ENCODE measurements around the gene METTL24.
A peak's percentile ranks its signal among the peaks of the same experiment; 100 is the strongest.
"Not testable (repeated sequence)": the region's sequence is repeated elsewhere in the genome, so short reads cannot be mapped to it uniquely, and the experiment has no call there.

The METTL24 gene

DNA sequence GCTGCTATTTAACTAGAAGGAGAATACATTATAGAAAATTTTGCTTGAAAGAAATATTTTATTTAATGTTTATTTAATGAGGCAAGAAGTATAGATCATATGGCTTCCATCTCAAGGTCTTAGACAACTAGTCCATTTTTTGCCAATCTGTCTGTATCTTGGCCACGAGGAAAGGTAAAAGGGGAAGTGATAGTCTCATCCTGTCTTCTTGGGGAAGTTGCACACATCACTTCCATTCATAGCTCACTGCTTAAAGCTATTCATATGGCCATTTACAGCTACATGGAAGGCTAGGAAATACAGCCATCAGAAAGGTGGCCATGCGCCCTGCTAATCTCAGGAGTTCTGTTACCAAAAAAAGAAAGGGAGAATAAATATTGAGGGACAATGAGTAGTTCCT, 50.8 kb downstream of the METTL24 start:
- no peak for DNase-seq

DNA sequence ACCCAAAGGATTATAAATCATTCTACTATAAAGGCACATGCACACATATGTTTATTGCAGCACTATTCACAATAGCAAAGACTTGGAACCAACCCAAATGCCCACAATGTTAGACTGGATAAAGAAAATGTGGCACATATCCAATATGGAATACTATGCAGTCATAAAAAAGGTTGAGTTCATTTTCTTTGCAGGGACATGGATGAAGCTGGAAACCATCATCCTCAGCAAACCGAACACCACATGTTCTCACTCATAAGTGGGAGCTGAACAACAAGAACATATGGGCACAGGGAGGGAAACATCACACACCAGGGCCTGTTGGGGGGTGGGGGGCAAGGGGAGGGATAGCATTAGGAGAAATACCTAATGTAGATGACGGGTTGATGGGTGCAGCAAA, 52.3 kb downstream of the METTL24 start:
- not testable (repeated sequence) for DNase-seq

DNA sequence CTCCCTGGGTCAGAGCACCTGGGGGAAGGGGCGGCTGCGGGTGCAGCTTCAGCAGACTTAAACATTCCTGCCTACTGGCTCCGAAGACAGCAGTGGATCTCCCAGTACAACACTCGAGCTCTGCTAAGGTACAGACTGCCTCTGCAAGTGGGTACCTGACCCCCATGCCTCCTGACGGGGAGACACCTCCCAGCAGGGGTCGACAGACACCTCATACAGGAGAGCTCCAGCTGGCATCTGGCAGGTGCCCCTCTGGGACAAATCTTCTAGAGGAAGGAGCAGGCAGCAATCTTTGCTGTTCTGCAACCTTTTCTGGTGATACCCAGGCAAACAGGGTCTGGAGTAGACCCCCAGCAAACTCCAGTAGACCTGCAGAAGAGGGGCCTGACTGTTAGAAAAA, 54.5 kb downstream of the METTL24 start:
- DNase-seq: not testable (repeated sequence)

DNA sequence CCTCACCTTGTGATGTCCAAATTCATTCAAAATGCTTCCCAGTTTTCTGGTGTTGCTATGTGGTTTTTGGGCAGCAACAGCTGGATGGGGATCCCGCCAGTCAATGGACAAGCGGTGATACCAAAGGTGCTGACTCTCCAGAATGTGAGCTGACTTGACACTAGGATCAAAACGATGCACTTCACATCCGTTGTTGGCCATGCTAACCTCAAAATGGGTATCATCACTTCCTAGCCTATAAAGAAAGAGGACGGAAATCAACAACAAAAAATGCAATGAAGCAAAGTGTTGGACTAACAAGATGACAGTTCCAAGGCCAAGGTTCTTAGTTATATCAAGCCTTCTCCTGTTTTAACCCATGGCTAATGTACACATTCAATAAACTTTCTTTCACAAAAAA, 59.2 kb downstream of the METTL24 start:
- DNase-seq: no peak

DNA sequence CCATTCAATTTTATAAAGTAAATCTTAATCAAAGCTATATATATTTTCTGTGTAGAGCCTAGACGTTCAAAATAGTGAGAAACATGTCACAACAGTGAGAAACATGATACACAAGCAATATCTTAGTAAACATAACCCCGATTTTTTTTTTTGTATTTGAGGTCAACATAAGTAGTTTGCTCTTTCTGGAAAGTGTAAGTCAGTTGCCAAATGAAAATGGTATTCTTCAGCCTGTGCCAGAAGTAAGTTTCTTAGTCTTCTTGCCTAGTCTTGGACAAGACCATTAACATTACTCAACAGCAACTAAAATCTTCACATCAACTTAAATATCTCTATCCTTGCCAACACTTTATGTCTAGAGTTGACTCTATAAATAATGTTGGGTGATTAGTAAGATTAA, 59.7 kb downstream of the METTL24 start:
- no peak for DNase-seq

DNA sequence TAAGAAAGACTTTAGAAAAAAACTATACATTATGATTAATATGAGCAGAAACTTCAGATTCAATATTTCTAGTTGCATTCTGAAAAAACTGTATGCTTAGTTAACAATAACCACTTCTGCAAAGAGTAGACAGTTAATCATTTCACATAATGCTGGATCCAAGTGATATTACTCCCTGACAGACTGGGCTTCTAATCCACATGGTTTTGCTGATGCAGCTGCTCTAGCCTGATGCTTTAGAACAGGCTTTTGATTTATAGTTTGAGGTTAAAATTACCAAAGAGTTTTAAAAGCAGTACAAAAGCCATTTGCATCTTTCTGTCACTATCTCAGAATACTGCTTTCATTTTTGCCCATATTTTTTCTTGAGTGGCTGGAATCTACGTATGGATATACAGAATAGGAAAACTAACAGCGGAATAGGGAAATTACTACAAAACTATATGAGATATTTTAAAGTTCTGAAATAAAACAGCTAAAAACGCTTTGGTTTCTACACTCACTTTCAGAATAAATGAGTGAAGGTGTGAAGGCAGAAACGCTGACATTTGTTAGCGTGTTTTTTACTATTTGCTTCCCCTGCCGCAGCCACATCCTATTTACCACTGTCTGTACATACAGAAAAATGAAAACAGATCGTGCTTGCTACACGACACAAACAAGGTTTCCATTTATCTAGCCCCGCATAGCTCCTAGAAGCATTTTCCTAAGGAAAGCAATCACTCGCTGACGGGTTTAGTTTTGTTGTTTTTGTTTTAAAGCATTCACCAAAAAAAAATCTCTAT, 61.7 kb downstream of the METTL24 start:
- no peak for DNase-seq

DNA sequence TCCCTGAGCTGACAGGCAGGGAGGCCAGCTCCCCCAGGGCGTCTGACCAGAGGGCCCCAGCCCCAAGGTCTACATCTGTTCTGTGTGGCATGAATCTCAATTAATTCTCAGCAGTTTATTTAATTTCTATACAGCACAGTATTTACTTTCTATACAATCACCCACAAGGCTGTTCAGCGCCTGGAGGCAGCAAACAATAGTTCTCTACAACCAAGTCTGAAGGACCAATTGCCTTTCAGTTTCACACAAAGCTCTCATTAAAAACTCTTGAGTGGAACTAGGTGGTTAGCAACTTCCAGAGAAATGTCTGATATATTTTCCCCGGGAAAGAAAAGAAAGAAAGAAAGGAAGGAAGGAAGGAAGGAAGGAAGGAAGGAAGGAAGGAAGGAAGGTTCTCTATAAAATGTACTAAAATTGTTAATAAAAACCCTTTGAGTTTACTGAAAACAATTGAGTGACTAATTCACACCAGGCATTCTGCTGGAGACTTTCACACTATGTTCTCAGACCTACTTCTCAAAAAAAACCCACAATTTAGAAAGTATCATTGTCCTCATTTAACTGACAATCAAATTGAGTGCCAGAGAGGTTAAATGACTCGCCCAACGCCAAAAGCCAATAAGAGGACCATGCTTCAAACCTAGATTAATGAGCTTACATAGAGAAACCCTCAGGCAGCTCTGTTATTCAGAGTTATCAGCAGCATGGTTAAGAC, 62.5 kb downstream of the METTL24 start:
- DNase-seq: peak; percentile 58

DNA sequence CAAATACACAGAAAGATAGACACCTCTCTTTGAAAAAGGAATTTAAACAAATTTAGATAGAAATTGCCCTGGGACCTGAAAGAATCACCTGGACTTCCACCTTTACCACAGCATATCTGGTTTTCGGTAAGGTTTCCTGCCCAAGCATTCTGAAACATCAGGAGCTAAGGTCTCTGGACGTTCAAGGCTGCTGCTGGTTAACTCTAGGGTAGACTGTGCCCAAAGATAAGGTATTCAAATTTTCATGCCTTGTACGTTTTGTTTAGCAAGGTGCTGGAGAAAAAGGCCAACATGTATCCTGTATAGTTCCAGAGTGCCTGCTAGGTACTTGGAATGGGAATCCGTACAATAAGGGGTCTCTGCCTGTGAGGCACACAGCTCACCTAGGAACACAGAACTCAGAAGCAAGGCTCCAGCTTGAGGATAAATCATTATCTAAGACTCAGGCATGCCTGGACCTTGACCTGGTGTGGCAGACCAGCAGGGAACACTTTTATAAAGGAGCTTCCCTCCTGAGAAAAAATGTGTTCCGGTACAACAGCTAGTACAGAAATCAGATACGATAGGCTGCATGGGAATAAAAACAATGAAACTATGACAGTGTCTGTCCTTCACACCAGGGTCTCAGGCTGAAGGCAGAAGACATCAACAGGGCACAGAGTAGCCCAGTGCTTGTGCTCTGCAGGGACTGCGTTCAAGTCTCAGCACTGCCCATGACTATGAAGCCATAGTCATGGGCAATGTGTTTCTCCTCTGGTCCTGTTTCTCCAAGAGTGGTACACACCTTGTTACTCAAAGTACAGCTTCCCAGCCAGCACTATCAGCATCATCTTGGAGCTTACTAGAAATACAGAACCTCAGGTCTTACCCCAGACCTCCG, 70.4 kb downstream of the METTL24 start:
- no peak for DNase-seq

DNA sequence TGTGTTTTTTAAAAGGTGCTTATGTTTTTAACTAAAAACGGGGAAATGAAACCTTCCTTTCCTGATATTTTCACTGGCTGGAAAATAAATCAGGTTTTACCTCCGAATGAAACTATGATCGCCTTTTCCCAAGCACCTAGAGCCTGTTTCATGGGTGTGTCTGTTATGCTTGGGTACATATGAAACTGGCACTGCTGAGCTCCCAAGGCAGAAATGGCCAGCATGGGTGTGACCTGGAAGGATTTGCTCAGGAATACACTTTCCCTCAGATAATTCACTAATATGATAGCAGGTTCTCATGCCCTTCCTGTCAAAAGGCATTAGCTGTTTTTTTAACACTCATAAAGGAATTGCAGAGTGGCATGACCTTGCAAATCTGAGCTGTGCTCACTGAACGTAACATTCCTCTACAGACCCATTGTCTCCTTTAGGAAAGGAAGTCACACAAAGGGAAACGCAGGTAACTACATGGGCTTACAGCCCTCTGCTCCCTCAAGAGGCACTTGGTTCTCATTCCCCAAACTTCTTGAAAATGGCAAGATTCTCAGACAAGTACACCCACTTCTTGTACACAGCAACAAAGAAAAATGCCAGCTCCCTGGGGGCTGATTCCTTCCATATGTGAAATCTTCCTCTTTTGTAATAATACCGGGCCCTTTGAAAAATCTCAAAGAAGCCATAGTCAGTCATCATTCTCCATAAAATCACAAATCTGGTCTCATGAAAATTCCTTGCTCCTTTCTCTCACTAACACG, 72.7 kb downstream of the METTL24 start:
- DNase-seq: no peak

DNA sequence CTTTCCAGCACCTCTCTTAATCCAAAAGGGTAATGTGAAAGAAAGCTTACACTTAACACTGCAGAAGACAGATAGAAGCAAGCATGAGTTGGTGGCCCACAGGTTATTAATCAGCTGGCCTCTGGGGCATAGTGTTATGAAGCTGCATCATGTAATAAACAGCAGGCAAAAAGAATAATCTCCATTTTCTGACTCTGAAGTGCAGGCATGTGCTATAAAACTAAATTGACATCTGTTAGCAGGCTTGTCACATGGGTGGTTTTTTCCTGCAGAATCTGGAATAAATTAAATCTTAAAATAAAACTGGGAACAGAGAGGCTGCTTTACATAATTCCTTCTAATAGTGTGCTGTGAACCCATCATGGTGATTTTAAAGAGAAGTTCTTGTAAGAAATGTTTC, 73.3 kb downstream of the METTL24 start:
- no peak for DNase-seq

DNA sequence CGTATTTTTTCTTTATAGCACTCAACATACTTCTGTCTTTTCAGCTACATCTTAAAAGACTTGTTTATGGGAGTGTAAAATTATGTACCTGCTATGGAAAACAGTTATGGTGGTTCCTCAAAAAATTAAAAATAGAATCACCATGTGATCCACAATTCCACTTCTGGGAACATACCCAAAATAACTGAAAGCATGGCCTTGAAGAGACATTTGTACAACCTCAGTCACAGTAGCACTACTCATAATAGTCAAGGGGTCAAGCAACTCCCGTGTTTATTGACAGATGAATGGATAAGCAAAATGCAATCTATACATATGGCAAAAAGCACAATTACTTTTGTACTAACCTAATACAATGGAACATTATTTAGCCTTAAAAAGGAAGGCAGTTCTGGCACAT, 74.5 kb downstream of the METTL24 start:
- DNase-seq: no peak

DNA sequence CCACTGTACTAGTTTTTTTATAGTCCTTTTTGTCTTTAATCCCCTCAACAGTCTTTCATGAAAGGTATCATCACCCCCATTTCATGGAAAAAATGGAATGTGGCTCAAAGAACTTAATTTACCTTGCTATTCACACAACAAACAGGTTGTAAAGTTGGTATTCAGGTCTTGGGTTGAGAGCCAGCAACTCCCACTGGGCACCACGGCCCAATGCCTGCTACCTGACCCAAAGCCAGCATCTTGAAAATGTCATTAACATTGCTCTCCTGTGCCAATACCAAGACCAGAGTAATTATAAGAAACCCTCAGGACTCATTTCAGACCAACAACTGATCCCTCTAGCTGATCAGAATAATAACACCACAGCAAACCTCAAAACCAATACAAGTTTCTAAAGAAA, 75.7 kb downstream of the METTL24 start:
- no peak for DNase-seq

DNA sequence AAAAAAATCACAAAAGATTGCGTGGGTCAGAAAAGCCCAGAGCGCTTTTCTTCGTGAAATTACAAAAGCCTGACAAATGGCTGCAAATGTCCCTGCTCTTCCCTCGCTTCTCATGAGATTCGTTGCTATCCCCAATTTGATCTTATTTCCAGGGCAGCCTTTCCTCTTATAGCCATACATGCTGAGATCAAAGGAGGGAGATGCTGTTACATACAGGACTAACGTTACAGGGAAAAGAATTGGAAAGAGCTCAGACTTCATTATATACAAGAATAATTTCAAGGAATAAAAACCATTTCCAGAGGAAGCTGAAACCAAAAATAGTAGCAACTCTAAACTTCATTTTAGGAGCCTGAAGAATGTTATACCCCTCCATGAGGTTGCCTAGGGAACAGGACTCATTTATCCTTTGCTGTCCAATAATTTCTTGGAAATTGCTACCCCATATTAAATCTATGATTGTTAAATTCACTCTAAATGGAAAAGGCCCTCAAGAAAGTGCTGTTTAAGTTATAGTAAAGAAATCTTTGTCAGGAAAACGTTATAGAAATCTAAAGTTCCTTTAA, 81.0 kb downstream of the METTL24 start:
- no peak for DNase-seq

DNA sequence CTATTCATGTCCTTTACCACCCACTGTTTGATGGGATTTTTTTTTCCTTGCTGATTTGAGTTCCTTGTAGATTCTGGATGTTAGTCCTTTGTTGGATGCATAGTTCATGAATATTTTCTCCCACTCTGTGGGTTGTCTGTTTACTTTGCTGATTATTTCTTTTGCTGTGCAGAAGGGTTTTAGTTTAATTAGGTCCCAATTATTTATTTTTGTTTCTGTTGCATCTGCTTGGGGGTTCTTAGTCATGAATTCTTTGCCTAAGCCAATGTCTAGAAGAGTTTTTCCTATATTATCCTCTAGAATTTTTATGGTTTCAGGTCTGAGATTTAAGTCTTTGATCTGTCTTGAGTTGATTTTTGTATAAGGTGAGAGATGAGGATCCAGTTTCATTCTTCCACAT, 85.4 kb downstream of the METTL24 start:
- not testable (repeated sequence) for DNase-seq

DNA sequence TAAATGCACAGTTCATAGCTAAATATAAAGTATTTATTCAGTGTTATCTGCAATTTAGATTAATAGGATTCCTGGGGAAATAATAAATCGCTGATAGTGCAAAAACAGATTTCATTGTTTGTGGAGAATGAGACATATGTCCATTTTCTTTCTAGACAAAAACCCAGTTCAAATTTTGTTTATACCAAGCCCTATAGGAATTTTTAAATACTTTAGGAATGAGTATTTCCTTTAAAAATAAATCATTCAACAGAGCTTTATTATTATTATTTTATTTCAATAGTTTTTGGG, 86.5 kb downstream of the METTL24 start:
- no peak for DNase-seq

DNA sequence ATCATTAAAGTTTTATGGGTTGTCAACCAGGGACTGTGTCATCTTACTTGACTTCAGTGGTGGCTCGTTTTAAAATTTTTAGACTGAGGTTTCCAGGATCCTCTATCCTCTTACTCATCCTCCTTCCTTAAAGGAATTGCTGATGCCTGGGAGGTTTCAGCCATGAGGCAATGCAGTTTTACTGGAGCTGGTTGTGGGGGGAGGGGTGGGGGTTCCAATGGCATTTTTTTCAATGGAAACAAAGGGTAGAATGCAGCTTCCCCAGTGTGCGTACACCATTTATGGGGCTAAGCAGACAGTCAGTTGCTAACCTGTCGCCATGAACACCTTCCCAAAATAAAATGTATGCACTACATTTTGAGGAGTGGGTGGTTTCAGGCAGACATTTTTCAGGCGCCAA, 88.0 kb downstream of the METTL24 start:
- DNase-seq: no peak

DNA sequence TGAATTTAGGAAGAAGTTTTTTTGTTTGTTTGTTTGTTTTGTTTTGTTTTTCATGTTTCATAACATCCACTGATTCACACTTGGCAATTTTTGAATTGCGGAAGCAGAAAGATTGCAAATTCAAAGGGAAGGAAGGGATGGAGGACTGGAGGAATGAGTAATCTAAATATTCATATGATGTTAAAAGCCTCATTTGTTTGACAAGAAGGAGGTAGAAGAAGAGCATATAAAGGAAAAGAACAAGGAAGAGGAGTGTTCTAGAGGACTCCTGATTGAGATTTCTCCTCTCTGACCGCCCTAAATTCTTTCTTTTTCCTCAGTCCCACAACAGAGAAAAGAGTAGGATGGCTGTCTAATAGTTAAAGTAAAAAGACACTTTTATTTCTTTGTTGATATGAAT, 88.5 kb downstream of the METTL24 start:
- no peak for DNase-seq

DNA sequence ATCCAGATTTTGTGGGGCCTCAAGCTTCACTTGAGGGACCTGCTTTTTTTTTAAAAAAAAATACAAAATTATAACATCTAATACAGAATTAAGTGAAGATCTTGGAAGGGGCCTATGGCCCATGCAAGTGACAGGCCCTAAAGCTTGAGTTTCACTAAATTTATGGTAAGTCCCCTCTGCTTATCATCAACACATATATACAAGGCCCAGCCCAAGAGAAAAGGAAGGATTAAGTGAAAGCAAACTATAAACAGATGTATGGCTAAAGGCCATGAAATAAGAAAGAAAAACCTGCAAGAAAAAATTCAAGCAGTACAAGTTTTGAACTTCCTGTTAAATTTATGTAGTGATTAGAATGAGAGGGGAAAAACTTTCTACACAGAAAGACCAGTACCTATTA, 91.2 kb downstream of the METTL24 start:
- no peak for DNase-seq

DNA sequence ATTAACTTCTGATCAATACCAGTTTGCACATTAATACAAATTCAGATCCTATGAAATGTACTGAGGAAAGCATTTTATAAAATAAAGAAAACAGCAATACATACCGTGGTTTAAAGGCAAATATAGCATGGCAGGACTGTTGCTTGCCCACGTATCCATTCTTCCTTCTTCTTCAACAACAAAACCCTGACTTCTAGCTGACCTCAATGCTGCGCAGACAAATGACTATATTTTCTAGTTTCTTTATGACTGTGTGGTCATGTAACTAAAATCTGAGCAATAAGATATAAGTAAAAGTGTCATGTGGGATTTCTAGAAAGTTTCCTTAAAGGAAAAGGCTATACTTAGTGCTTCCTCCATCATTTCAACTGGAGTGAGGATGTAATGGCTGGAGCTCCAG, 92.9 kb downstream of the METTL24 start:
- no peak for DNase-seq

DNA sequence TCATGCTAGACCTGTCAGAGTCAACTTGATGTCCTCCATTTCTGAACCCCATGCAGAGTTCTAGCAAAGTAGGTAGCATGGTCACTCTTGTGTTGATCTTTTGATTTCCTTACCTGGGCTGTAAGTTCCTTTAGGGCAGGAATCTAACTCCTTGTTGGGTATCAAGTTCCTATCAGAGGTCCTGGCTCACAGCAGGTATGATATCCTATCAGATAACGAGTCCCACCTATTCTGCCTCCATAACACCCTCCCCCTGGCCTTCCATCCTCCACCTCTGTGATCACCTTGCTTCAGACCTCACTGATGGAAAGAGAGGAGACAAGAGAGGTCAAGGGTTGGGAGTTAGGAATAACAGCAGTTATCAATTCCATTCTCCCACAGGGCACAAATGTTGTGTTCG, 101.8 kb downstream of the METTL24 start:
- DNase-seq: no peak

DNA sequence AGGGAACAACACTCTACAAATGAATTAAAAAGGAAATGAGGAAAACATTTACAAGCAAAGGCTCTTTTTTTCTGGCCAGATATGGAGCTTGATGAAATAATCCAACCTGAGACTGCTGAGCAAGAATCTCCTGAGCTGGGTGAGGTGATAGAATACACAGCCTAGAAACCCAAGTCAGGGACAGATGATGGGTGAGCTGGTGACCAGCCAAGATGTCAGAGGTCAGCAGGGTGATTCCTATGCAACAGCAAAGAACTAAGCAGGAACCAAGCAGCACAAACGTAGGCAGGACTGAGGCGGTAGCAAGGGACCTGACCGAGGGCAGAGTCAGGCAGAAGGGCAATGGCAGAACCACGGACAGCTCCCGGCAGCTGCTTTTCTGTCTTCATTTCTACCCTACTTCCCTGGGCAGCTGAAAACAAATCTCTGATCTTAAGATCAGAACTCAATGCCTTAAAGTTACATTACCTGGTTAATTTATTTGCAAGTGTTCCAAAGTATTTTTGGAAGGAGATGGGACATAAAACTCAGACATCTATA, 102.9 kb downstream of the METTL24 start:
- no peak for DNase-seq

DNA sequence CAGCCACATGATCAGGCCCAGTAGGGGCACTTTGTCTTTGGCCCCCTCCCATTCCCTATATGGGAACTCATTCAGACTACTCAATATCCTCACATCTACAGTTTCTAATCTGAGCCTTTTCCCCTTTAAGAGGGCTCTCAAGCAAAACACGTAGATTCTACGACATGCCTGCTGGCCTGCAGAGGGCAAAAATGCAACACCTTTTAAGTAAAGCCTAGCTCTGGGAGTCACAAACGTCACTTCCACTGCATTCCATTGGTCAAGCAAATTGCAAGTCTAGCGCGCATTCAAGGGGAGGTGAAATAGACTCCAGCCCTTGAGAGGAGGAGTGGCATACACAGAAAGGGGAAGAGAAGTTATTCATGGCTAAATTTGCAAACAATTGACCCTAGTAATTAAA, 107.3 kb downstream of the METTL24 start:
- DNase-seq: no peak

DNA sequence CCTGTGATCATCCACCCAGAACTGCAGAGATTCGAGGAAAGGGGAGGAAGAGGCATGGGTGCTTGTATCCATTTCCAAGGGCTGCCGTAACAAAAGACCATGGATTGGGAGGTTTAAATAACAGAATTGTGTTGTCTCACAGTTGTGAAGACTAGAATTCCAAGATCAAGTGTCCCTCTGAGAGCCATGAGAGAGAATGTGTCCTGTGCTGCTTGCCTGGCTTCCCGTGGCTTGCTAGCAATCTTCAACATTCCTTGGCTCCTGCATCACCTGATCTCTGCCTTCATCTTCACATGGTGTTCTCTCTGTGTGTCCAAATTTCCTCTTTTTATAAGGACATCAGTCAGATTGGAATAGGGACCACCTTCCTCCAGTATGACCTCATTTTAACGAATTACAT, 108.1 kb downstream of the METTL24 start:
- DNase-seq: no peak

Data from NCI-H748 treated with DMSO at 0.1 percent for 48 hours (cell line).